Thyroid gland (tissue), 4 donors: Measurements from ENCODE around the gene EDIL3.
"Not testable (repeated sequence)": the region's sequence is repeated elsewhere in the genome, so short reads cannot be mapped to it uniquely, and the experiment has no call there.

Experiments used
- CTCF ChIP-seq, 6 experiments: fragments of 200-600 bp in 3 of 6; fragments of 450-650 bp in 3 of 6; sonication (generic) in 3 of 6; IDR thresholded peaks; one replicate each; pipeline ENCODE4 v1.5.1; 2016 to 2019; ENCODE audit warnings: antibody characterized with exemption in 6 of 6, mild to moderate bottlenecking in 2 of 6, inconsistent platforms in 1 of 6, moderate library complexity in 1 of 6
- POLR2A ChIP-seq, 2 donors: fragments of 450-650 bp; IDR thresholded peaks; one replicate each; pipeline ENCODE4 v1.6.1; 2017; ENCODE audit warnings: antibody characterized with exemption in 2 of 2, mild to moderate bottlenecking in 2 of 2, moderate library complexity in 1 of 2

DNA sequence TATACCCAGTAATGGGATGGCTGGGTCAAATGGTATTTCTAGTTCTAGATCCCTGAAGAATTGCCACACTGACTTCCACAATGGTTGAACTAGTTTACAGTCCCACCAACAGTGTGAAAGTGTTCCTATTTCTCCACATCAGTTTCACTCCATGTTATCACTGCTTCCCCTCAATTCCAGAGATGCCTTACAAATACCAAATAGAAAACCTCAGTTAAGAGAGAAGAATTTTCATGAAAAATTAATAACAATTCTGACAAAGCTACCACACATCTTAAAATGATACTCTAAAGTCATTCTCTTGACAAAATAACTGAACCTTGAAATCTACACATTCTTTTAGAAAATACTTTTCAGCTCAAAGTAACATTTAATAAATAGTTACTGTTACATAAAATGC is 74.8 kb downstream of the EDIL3 start:
- TF ChIP-seq CTCF, POLR2A (IDR thresholded peaks at IDR 0.05): not testable (repeated sequence)
